Hindlimb muscle (tissue), 1 donor: ENCODE data around the gene ASGR1. TPM values are rescaled to one million over a fixed set of nuclear protein-coding genes. Genes with fewer than 3 reads are reported as not detected.
"Not testable (repeated sequence)": the region's sequence is repeated elsewhere in the genome, so short reads cannot be mapped to it uniquely, and the experiment has no call there.

Experiments used
- DNase-seq: peaks from one replicate; pipeline ENCODE4 v3.0.0-alpha.2; 2013
- polyA plus RNA-seq: library from polyadenylated mRNA; unstranded; fragments of 120-200 nt; gene quantifications from one replicate; pipeline ENCODE4 v1.2.1, GENCODE V29; 2013; ENCODE audit not compliant: insufficient read length

The ASGR1 gene
- polyA plus RNA-seq, 1 donor, result 1.8 TPM

GRCh38 chr17:7190276-7190917 is 11.2 kb upstream of the ASGR1 start:
- no peak for DNase-seq

GRCh38 chr17:7186241-7186640 is 7.1 kb upstream of the ASGR1 start:
- DNase-seq, result no peak

GRCh38 chr17:7184647-7185046 is 5.5 kb upstream of the ASGR1 start:
- no peak for DNase-seq

- DNase-seq, result no peak
These were observed 4.9 kb upstream of the ASGR1 start for GRCh38 chr17:7184091-7184488.

GRCh38 chr17:7183433-7184090 is 4.4 kb upstream of the ASGR1 start:
- no peak for DNase-seq

GRCh38 chr17:7182101-7182500 is 2.9 kb upstream of the ASGR1 start:
- DNase-seq, result not testable (repeated sequence)

GRCh38 chr17:7178973-7179316 is 225 bp downstream of the ASGR1 start:
- DNase-seq, result no peak

GRCh38 chr17:7177954-7178477 is 1.2 kb downstream of the ASGR1 start:
- peak; percentile 38 for DNase-seq

GRCh38 chr17:7177191-7177953 is 1.8 kb downstream of the ASGR1 start:
- DNase-seq, result peak; percentile 76

- peak; percentile 21 for DNase-seq
These were observed 2.4 kb downstream of the ASGR1 start for GRCh38 chr17:7176841-7177190.

GRCh38 chr17:7176107-7176840 is 2.9 kb downstream of the ASGR1 start:
- no peak for DNase-seq

GRCh38 chr17:7175330-7175733 is 3.8 kb downstream of the ASGR1 start:
- DNase-seq, result no peak

- no peak for DNase-seq
These were observed 4.4 kb downstream of the ASGR1 start for GRCh38 chr17:7174603-7175326.

GRCh38 chr17:7173687-7174602 is 5.2 kb downstream of the ASGR1 start:
- DNase-seq, result peak; percentile 46

GRCh38 chr17:7172522-7173191 is 6.5 kb downstream of the ASGR1 start:
- DNase-seq, result not testable (repeated sequence)

- DNase-seq, result not testable (repeated sequence)
These were observed 9.6 kb downstream of the ASGR1 start for GRCh38 chr17:7169565-7169908.

GRCh38 chr17:7168841-7169564 is 10.2 kb downstream of the ASGR1 start:
- not testable (repeated sequence) for DNase-seq

- DNase-seq, result no peak
These were observed 11.3 kb downstream of the ASGR1 start for GRCh38 chr17:7167832-7168231.

- DNase-seq, result no peak
These were observed 12.3 kb downstream of the ASGR1 start for GRCh38 chr17:7166873-7167272.

- DNase-seq, result not testable (repeated sequence)
These were observed 19.6 kb downstream of the ASGR1 start for GRCh38 chr17:7159571-7159970.
